ENCODE data around the gene ZBTB45.

Gene ZBTB45

GRCh38 chr19:58552655-58553054 is 33.0 kb upstream of the ZBTB45 start:
- no peak overlapping the region for H3K4me3 ChIP-seq (ENCODE audit: low read depth, low read length)
- TF ChIP-seq CTCF (IDR thresholded peaks at IDR 0.05; ENCODE audit: borderline replicate concordance, insufficient read depth, low read depth, low read length): no peak

- no peak for TF ChIP-seq CTCF (IDR thresholded peaks at IDR 0.05; ENCODE audit: borderline replicate concordance, insufficient read depth, low read depth, low read length)
- no peak overlapping the region for H3K4me3 ChIP-seq (ENCODE audit: low read depth, low read length)
Observed at GRCh38 chr19:58551577-58552471, 32.2 kb upstream of the ZBTB45 start.

- H3K4me3 ChIP-seq (ENCODE audit: low read depth, low read length): no peak overlapping the region
- no peak for TF ChIP-seq CTCF (IDR thresholded peaks at IDR 0.05; ENCODE audit: borderline replicate concordance, insufficient read depth, low read depth, low read length)
Observed at GRCh38 chr19:58551123-58551497, 31.5 kb upstream of the ZBTB45 start.

- no peak for TF ChIP-seq CTCF (IDR thresholded peaks at IDR 0.05; ENCODE audit: borderline replicate concordance, insufficient read depth, low read depth, low read length)
- no peak overlapping the region for H3K4me3 ChIP-seq (ENCODE audit: low read depth, low read length)
Observed at GRCh38 chr19:58550362-58551122, 30.9 kb upstream of the ZBTB45 start.

GRCh38 chr19:58549664-58550361 is 30.2 kb upstream of the ZBTB45 start:
- no peak for TF ChIP-seq CTCF (IDR thresholded peaks at IDR 0.05; ENCODE audit: borderline replicate concordance, insufficient read depth, low read depth, low read length)
- no peak overlapping the region for H3K4me3 ChIP-seq (ENCODE audit: low read depth, low read length)

- TF ChIP-seq CTCF (IDR thresholded peaks at IDR 0.05; ENCODE audit: borderline replicate concordance, insufficient read depth, low read depth, low read length): no peak
- H3K4me3 ChIP-seq (ENCODE audit: low read depth, low read length): no peak overlapping the region
Observed at GRCh38 chr19:58548859-58549663, 29.5 kb upstream of the ZBTB45 start.

Measured in GM12875 (cell line).